Transverse colon (tissue), 4 donors: ENCODE data around the gene PPIL1. TPM values are rescaled to one million over a fixed set of nuclear protein-coding genes. Genes with fewer than 3 reads are reported as not detected.

Experiments used
- DNase-seq: peaks from one replicate; pipeline ENCODE4 v3.0.0-alpha.2; 2019
- H3K27ac ChIP-seq, 4 donors: fragments of 200-600 bp; sonication (generic); 2 replicates each; pipeline ENCODE4 v1.5.1; 2016 to 2018; ENCODE audit warnings: inconsistent platforms in 4 of 4
- H3K27me3 ChIP-seq: fragments of 200-600 bp; sonication (generic); 2 replicates; pipeline ENCODE4 v1.5.1; 2017; ENCODE audit warnings: inconsistent platforms
- H3K36me3 ChIP-seq, 4 donors: fragments of 200-600 bp; sonication (generic); 2 replicates each; pipeline ENCODE4 v1.5.1; 2017 to 2019; ENCODE audit warnings: inconsistent platforms in 4 of 4
- H3K4me1 ChIP-seq, 4 donors: fragments of 200-600 bp; sonication (generic); 2 replicates each; pipeline ENCODE4 v1.5.1; 2017 to 2020; ENCODE audit warnings: inconsistent platforms in 4 of 4
- H3K4me3 ChIP-seq, 4 donors: fragments of 200-600 bp; sonication (generic); 1 replicate in 1 of 4; 2 replicates in 3 of 4; pipeline versions ENCODE4 v1.5.1 to v1.6.1; 2017 to 2019; ENCODE audit warnings: inconsistent platforms in 4 of 4
- H3K9me3 ChIP-seq, 2 donors: fragments of 200-600 bp; sonication (generic); 2 replicates each; pipeline ENCODE4 v1.5.1; 2017 to 2019; ENCODE audit warnings: inconsistent platforms in 2 of 2
- CTCF ChIP-seq, 5 experiments: fragments of 200-600 bp in 3 of 5; fragments of 450-650 bp in 2 of 5; sonication (generic) in 3 of 5; IDR thresholded peaks; 1 replicate in 2 of 5; 2 replicates in 3 of 5; pipeline ENCODE4 v1.5.1; 2016 to 2017; ENCODE audit warnings: antibody characterized with exemption in 5 of 5, inconsistent platforms in 3 of 5, mild to moderate bottlenecking in 2 of 5, moderate library complexity in 1 of 5
- EP300 ChIP-seq: sonication (generic); formaldehyde crosslinking; IDR thresholded peaks from one replicate; pipeline ENCODE4 v1.6.1; 2017; ENCODE audit warnings: antibody characterized with exemption, low read depth
- POLR2A ChIP-seq: fragments of 450-650 bp; IDR thresholded peaks from one replicate; pipeline ENCODE4 v1.6.1; 2016; ENCODE audit warnings: antibody characterized with exemption, mild to moderate bottlenecking, moderate library complexity
- POLR2AphosphoS5 ChIP-seq, 3 donors: sonication (generic); formaldehyde crosslinking; IDR thresholded peaks; one replicate each; pipeline ENCODE4 v1.6.1; 2016; ENCODE audit warnings: antibody characterized with exemption in 3 of 3
- WGBS, 2 donors: methylation state at CpG; one replicate each; pipeline ENCODE4 v1.1.5; 2018; ENCODE audit warnings: low coverage in 1 of 2; 5-methylcytosine and 5-hydroxymethylcytosine counted together
- in situ Hi-C, 4 donors: fragments of 200-750 bp; cut with MboI; loops; one replicate each; pipeline versions ENCODE4 v1.15.0 to v1.15.1; 2017; ENCODE audit warnings: low sequenced_read_pairs in 3 of 4, low pct_ligation_motif_present in 1 of 4, low pct_unique_long_range_greater_than_20kb in 1 of 4
- intact Hi-C: fragments of 100-400 bp; cut with DNase I; formaldehyde crosslinking; loops from one replicate; pipeline ENCODE4 v1.15.1; 2023; ENCODE audit warnings: low total_unique reads
- total RNA-seq, 4 donors: library from RNA; depleted of rRNA; stranded (reverse); fragments of >200 nt; gene quantifications; one replicate each; pipeline ENCODE4 v1.1.0, GENCODE V29; 2016

The PPIL1 gene
- total RNA-seq, 4 donors from 2014 or later, result 1.00 to 5.6 (median 3.3) TPM

GRCh38 chr6:36825994-36826393 lies 48.6 kb downstream of the PPIL1 start:
- Histone ChIP-seq H3K36me3 (no peaks in the 10 kb centered on the region), H3K27me3 (no peaks in the 10 kb centered on the region), H3K27ac (no peak overlapping the region), H3K4me1 (peaks cover 8 to 14% (median 12%) of the 10 kb centered on the region in 4 donors), H3K4me3 (no peak overlapping the region), H3K9me3 (no peaks in the 10 kb centered on the region)
- intact Hi-C loops (no loop called here), in situ Hi-C loops (no loop called here)
- 72 to 85% methylated on average over 3 to 8 of the region's 8 CpGs for WGBS, 2 donors
- DNase-seq, result no peak
- TF ChIP-seq POLR2A (no peak), POLR2AphosphoS5 (IDR thresholded peaks at IDR 0.05) (no peak), CTCF (IDR thresholded peaks at IDR 0.05) (no peak), EP300 (no peak)

- H3K36me3 ChIP-seq, result no peaks in the 10 kb centered on the region
- WGBS, 2 donors, result 81 to 96% methylated on average over 4 to 6 of the region's 6 CpGs
- no peak overlapping the region for H3K27ac ChIP-seq
- H3K4me1 ChIP-seq, result peaks cover 5 to 12% (median 8%) of the 10 kb centered on the region in 4 donors
- no peak overlapping the region for H3K4me3 ChIP-seq
- no peaks in the 10 kb centered on the region for H3K27me3 ChIP-seq
- intact Hi-C loops (no loop called here), in situ Hi-C loops (no loop called here)
- no peak for DNase-seq
- no peaks in the 10 kb centered on the region for H3K9me3 ChIP-seq
- no peak for TF ChIP-seq POLR2A
- no peak for TF ChIP-seq POLR2AphosphoS5 (IDR thresholded peaks at IDR 0.05)
- no peak for TF ChIP-seq CTCF (IDR thresholded peaks at IDR 0.05)
- no peak for TF ChIP-seq EP300
Measured at GRCh38 chr6:36825452-36825851, 49.2 kb downstream of the PPIL1 start.

GRCh38 chr6:36824253-36824652 lies 50.4 kb downstream of the PPIL1 start:
- in situ Hi-C loops, result no loop called here
- Histone ChIP-seq H3K27ac (no peak overlapping the region), H3K36me3 (no peaks in the 10 kb centered on the region), H3K4me1 (no peaks in the 10 kb centered on the region), H3K9me3 (no peaks in the 10 kb centered on the region), H3K27me3 (no peaks in the 10 kb centered on the region), H3K4me3 (no peak overlapping the region)
- intact Hi-C loops, result no loop called here
- no peak for DNase-seq
- 88 to 90% methylated on average over 3 to 7 of the region's 7 CpGs for WGBS, 2 donors
- TF ChIP-seq POLR2A, result no peak

GRCh38 chr6:36823421-36824096 lies 51.0 kb downstream of the PPIL1 start:
- Histone ChIP-seq H3K4me3 (no peak overlapping the region), H3K4me1 (no peaks in the 10 kb centered on the region), H3K27me3 (no peaks in the 10 kb centered on the region), H3K9me3 (no peaks in the 10 kb centered on the region), H3K27ac (no peak overlapping the region), H3K36me3 (no peaks in the 10 kb centered on the region)
- in situ Hi-C loops (no loop called here), intact Hi-C loops (no loop called here)
- TF ChIP-seq POLR2AphosphoS5 (IDR thresholded peaks at IDR 0.05) (no peak), POLR2A (no peak), EP300 (no peak), CTCF (IDR thresholded peaks at IDR 0.05) (no peak)
- DNase-seq, result no peak
- 90% methylated on average over 12 of the region's 12 CpGs; no CpG with 5 or more reads in 1 of the 2 donors for WGBS, 2 donors
